ENCODE results near the gene SLC7A6OS.

The SLC7A6OS gene

GRCh38 chr16:68275611-68276191, 35.0 kb downstream of the SLC7A6OS start:
- no peak for DNase-seq

- no peak for DNase-seq
These were observed 36.3 kb downstream of the SLC7A6OS start for GRCh38 chr16:68274441-68274840.

- DNase-seq, result no peak
These were observed 36.9 kb downstream of the SLC7A6OS start for GRCh38 chr16:68273896-68274295.

GRCh38 chr16:68273459-68273858, 37.3 kb downstream of the SLC7A6OS start:
- DNase-seq, result no peak

DNA sequence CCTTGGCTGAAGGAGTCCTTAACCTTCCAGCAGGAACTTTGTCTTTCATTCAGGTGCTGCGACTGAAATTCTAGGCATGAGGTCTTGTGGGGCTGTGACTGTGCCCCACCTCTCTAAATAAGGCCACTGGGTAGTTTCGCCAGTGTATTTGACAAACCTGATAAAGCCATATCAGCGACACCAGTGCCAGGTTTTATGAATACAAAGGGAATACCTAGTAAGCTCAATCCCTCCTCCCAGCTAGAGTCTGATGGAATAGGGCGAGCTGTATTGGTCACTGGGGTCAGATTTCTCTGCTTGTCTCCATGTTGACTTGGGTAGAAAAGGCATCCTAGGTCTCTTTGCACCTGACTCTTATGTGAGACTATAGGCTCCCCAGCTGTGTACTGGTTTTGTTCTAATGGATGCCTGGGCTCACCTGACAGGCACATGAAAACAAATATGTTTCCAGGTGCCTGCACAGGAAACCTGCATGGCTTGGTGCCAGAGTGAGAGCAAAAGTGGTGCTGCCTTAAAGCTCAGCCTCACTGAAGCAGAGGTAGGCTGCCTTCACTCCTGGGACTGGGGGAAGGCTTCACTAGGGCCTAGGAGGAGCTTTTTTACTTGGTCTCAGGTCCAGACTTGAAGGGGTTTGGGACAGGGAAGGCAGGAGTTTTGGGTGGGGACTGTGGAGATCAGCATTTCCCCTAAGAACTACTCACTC, 38.1 kb downstream of the SLC7A6OS start:
- peak; percentile 21 for DNase-seq

DNA sequence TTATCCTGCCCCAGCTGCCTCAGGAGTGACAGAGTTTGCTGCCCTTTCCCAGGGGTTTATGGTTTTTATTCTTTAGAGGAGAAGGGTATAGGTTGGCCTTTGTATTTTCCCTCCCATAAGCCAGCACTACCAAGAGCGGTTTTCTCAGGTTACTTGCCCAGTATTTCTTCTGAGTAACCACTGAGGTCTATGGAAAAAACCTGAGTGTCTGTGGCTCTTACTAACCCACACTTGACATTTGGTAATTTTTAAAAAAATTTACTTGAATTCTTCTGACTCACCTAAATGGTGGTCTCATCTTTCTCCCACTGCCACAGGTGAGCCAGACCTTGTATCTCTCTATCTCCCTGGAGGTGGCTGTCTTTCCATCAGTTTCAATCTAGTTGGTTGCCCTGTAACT, 40.4 kb downstream of the SLC7A6OS start:
- no peak for DNase-seq

- DNase-seq, result no peak
These were observed 41.0 kb downstream of the SLC7A6OS start for GRCh38 chr16:68269793-68270192.

GRCh38 chr16:68267612-68268405, 42.9 kb downstream of the SLC7A6OS start:
- DNase-seq, result no peak

DNA sequence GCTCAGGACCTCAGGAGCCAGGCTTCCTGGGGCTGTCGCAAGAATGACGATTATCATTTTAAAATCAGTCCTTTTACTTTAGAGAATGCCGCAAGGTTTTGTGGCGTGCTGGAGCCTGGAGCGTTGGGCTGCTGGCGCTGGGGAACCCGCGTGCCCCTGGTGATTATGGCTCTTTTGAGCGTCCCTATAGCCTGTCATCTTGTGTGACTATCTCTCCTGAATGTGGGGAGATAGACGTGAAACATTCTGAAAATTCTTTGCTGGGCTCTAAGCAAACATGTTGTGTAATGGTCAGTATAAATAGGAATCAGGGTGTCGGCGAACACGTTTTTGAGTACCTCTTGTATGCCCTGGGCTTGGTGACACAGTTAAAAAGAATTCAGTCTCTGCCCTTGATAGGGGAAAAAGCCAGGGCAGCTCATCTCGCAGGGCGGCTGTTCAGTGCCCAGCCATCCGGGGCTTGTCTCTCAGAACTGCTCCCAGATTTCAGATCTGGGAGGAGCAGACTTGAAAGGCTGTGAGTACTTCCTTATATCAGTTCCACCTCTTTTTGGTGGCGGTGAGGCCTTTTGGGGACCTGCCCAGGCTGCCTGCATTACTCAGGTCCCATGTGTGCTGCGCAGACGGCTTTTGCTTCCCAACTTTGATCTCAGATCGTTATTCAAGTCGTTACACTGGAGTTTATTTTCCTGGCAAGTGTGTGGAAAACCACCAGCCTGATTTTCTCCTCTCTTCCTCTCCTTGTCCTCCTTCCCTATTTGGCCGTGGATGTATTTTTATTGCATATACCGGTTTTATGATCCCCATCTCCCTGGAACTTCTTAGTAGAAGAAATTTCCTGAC, 45.4 kb downstream of the SLC7A6OS start:
- peak; percentile 47 for DNase-seq

DNA sequence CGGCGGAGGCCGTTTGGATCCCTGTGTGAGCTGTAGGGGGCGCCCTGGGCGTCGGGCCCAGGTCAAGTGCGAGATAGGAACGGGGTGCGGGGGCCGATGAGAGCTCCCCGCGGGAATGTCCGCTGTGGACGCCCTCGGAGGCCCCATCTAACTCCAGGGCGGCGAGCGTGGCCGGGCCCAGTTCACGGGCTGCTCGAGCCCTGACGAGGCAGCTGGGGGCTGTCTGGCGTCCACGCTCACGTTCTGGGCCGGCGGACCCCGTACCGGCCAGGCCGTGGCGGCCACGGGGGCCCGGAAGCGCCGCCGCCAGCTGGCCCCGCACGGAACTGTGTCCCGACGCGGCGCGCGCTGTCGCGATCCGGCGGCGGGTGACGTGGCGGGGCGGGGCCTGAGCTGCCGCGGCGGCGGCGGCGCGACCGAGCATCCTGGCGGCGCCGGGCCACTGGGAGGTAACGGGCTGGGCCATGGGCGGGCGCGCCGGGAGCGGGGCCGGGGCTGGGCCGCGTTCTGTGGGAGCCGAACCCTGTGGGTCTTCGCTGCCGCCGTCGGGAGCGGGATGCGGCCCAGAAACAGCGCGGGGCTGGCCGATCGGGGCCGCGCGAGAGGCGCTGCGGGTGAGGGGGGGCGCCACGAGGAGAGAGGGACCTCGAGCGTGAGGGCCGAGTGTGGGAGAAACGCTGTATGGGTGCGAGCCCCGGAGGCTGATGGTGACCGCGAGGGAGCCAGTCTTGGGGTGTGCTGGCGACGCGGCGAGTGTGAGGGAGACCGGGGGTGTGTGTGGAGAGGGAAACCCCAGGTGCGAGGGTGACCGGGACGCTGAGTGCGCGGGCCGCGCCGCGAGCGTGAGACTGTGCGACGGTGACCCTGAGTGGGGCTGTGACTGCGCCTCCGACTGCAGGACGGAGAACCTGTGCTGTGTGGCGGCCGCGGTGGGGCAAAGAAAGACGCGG, 46.3 kb downstream of the SLC7A6OS start, which contains the start of gene SLC7A6:
TSS of gene SLC7A6 (plus strand) at position 399 of the 950 bp plus-strand sequence. CDS start 10,201 bp downstream, outside the sequence.
- DNase-seq, result peak; percentile 86

DNA sequence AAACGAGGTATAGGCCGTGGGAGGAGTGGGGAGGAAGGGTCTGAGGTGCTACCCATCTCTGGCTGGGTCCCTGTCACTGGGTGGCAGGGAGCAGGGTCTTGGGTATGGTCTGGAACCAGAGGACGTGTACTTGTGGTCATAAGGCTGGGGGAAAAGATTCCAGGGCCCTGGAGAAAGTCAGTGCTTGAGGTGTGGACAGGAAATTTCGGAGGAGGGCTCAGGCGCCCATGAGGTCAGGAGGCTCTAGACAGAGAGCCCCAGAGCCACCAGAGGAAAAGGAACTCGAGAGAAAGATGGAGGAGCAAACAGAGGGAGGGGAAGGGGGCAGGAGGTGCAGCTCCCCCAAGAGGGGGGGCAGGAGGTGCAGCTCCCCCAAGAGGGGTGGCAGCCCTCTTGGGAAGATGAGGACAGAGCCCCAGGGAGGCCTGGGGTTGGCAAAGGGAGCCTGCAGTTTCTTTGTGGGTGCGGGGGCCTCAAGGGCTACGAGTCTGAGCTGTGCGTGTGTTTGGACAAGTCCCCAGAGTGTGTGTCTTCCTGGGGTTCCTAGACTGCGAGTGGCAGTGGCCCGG, 47.1 kb downstream of the SLC7A6OS start:
- DNase-seq, result no peak

DNA sequence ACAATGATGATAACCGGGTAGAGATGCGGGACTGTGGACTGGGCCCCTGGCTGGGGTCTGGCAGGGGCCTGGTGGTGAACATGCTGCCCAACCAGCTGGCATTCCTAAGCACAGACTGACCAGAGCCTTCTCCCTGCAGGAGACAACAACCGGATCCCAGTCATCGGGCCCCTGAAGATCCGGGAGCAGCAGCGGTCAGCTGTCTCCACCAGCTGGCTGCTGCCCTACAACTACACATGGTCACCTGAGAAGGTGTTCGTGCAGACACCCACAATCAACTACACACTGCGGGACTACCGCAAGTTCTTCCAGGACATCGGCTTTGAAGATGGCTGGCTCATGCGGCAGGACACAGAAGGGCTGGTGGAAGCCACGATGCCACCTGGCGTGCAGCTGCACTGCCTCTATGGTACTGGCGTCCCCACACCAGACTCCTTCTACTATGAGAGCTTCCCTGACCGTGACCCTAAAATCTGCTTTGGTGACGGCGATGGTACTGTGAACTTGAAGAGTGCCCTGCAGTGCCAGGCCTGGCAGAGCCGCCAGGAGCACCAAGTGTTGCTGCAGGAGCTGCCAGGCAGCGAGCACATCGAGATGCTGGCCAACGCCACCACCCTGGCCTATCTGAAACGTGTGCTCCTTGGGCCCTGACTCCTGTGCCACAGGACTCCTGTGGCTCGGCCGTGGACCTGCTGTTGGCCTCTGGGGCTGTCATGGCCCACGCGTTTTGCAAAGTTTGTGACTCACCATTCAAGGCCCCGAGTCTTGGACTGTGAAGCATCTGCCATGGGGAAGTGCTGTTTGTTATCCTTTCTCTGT, 51.5 kb downstream of the SLC7A6OS start:
- DNase-seq, result no peak

DNA sequence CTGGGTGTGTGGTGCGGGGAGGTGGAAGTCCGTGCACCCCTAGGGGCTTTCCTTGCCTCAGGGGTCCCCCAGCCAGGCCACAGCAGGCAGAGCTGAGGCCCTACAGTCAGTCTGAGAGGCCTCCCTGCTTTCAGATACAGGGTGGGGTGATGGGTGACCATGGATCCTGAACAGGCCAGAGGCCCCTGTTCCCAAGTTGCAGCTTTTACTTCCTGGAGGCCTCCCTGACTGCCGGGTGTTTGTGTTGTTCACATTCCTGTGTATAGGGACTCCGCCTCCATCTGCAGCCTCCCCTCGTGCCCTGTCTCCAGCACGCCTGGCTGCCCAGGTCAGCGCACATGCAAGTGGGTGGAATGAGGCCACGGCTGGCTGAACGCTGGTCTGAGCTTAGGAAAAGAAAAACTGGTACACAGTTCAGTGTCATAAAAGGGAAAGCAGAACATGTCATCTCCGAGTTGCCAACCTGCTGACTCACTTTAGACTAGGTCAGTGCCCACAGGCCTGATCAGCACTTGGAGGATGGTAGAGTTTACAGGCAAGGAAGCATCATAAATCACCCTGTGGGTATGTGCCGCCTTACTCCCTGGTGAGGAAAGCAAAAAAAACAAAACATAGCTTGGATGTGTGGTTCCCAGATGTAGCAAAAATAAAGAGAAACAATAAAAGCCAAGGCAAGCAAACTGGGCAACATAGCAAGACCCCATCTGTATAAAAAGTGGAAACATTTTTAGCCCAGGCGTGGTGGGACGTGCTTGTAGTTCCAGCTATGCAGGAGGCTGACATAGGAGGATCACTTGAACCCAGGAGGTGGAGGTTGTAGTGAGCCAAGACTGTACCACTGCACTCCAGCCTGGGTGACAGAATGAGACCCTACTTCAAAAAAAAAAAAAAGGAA, 52.6 kb downstream of the SLC7A6OS start:
- DNase-seq, result no peak

DNA sequence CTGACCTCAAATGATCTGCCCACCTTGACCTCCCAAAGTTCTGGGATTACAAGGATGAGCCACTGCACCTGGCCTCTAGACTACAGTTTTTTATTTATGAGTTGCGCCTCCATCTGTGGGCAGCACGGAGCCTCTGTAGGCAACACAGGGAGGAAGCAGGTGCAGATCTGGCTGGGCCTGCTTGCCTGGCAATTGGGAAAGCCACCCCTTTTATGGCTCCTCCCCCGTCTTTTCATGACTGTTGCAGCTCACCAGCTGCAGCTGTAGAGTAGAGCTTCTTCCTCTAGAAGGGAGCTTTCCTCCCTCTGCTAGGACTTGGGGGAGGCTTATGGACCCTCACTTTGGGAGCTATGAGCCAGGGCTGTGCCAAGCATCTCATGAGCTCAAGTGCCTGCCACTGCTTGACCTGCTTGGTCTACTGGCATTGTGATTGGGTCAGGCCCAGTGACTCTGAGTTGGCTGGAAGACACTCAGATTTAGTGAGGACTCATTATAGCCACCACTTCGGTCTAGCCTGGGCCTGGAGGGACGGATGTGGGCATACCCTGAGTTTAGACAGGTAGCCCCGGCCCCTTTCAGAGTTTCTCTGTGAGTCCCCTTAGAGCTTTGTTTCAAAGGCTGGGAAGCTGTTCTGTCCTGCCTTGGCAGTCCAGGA, 53.4 kb downstream of the SLC7A6OS start:
- no peak for DNase-seq

DNA sequence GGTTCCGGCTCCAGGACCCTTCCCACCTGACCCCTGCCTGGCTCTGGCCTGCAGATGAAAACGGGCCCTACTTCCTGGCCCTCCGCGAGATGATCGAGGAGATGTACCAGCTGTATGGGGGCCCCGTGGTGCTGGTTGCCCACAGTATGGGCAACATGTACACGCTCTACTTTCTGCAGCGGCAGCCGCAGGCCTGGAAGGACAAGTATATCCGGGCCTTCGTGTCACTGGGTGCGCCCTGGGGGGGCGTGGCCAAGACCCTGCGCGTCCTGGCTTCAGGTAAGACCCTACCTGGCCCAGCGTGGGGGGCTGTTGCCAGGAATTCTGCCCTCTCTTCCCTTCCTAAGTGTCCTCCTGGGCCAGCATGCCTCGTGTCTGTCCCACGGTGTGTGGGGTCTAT, 55.0 kb downstream of the SLC7A6OS start:
- no peak for DNase-seq

- no peak for DNase-seq
These were observed 57.0 kb downstream of the SLC7A6OS start for GRCh38 chr16:68253721-68254120.

GRCh38 chr16:68252383-68252782, 58.4 kb downstream of the SLC7A6OS start:
- no peak for DNase-seq

DNA sequence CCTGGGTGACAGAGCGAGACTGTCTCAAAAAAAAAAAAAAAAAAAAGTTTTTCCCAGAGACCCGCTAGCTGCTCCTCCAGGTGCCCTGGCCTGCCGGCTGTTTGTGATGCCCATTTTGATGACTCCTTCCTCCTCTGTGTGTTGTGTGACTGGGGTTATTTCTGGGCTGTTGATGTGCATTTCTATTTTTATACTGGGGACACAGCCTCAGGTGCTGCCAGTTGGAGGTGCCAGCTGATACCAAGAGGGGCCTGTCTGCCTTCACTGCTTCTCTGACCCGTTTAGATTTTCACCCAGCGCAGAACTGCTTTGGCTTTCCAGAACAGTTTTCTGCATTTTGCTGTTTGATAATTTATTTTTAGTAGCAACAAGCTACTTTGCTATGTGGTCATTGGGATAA, 58.9 kb downstream of the SLC7A6OS start:
- DNase-seq, result no peak

DNA sequence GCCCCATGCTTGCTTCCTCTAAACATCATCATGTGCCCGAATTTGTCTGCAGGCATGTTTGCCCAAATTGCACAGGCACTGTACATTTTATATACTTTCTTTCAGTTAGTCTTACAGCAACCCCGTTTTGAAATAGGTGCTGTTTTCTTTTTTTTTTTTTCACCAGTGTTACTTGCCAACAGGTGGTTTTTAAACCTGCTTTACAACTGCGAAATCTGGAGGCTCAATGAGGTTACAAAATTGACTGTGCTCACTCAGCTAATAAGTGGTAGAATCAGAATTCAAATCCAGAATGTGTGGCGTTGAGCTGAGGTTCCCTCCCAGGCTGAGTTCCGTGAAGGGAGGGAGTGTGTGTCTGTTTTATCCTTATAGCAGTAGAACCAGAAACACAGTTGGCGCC, 59.8 kb downstream of the SLC7A6OS start:
- DNase-seq, result no peak
